Mesothelial cell of epicardium (in vitro differentiated cells): Measurements from ENCODE around the gene CRHBP. TPM values are rescaled to one million over a fixed set of nuclear protein-coding genes. Genes with fewer than 3 reads are reported as not detected.

Experiments
- DNase-seq, 2 experiments: peaks; one replicate each; pipeline ENCODE4 v3.0.0; 2021; ENCODE audit warnings: low spot score in 2 of 2; ENCODE audit not compliant: unreplicated experiment in 2 of 2
- H3K27ac Mint-ChIP-seq: 2 replicates; pipeline ENCODE4 v1.8.0; 2021; ENCODE audit warnings: mixed read lengths
- H3K27me3 Mint-ChIP-seq: 2 replicates; pipeline ENCODE4 v1.8.0; 2021; ENCODE audit warnings: low read depth, mixed read lengths
- H3K36me3 Mint-ChIP-seq: 2 replicates; pipeline ENCODE4 v1.8.0; 2021; ENCODE audit warnings: mixed read lengths
- H3K4me1 Mint-ChIP-seq: 2 replicates; pipeline ENCODE4 v1.8.0; 2021; ENCODE audit warnings: mixed read lengths
- H3K4me3 Mint-ChIP-seq: 2 replicates; pipeline ENCODE4 v1.8.0; 2021; ENCODE audit warnings: mild to moderate bottlenecking, moderate library complexity, mixed read lengths
- H3K9me3 Mint-ChIP-seq: 2 replicates; pipeline ENCODE4 v1.8.0; 2021; ENCODE audit warnings: mixed read lengths
- total RNA-seq: library from RNA; stranded (reverse); gene quantifications from 3 replicates; pipeline ENCODE4 v1.2.1, GENCODE V29; 2021
- TF ChIP-seq, protein P1 (sequence below): fragments of 200-600 bp; sonication (generic); IDR thresholded peaks from one replicate; pipeline ENCODE4 v1.5.0; 2021; ENCODE audit warnings: antibody characterized with exemption; ENCODE audit not compliant: unreplicated experiment

Gene CRHBP
- total RNA-seq, 1 donor from 2014 or later, result 10.7 TPM

DNA sequence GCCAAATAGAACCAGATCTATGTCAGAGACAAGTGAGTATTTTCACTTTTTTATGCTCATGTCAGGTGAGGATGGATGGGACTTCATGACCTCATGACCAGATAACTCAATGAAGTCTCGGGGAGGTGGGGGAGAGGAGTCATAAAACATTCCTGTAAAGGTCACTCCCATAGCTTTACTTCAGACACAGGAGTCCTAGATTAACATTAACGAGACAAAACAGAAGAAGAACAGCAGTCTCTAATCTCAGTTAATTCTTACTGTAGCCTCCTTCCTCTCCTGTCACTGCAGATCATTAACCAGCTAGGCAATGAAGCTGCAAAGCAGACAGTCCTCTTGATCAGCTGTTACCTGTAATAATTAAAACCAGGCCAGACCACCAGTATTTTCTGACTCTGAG is 11.2 kb downstream of the CRHBP start:
- Mint-ChIP-seq H3K4me3 (no peak overlapping the region), H3K4me1 (peaks cover 27% of the 10 kb centered on the region), H3K27ac (no peak overlapping the region), H3K27me3 (no peaks in the 10 kb centered on the region), H3K36me3 (no peaks in the 10 kb centered on the region), H3K9me3 (no peaks in the 10 kb centered on the region)
- TF ChIP-seq, protein P1, sequence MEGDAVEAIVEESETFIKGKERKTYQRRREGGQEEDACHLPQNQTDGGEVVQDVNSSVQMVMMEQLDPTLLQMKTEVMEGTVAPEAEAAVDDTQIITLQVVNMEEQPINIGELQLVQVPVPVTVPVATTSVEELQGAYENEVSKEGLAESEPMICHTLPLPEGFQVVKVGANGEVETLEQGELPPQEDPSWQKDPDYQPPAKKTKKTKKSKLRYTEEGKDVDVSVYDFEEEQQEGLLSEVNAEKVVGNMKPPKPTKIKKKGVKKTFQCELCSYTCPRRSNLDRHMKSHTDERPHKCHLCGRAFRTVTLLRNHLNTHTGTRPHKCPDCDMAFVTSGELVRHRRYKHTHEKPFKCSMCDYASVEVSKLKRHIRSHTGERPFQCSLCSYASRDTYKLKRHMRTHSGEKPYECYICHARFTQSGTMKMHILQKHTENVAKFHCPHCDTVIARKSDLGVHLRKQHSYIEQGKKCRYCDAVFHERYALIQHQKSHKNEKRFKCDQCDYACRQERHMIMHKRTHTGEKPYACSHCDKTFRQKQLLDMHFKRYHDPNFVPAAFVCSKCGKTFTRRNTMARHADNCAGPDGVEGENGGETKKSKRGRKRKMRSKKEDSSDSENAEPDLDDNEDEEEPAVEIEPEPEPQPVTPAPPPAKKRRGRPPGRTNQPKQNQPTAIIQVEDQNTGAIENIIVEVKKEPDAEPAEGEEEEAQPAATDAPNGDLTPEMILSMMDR, result no peak
- no peak for DNase-seq

DNA sequence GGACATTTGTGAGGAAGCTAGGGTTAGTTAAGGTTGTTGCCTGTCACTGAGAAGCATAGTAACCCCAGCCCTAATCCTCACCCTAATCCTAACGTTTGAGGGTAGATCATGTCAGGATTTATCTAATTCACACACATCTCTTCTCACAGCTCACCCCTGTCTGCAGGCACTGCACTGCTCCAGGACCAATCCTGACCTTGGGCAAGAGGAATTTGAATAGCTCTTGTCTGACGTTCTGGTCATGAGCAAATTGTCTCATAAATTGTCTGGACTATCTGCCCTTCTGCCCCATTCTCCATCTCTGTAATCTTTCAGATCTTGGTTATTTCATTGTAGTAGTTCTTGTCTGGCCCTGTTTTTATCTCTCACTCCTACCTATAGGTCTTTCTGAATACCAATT is 18.7 kb downstream of the CRHBP start:
- Mint-ChIP-seq H3K27me3 (no peaks in the 10 kb centered on the region), H3K9me3 (no peaks in the 10 kb centered on the region), H3K4me3 (no peak overlapping the region), H3K27ac (peak overlapping the region; percentile 3), H3K36me3 (no peaks in the 10 kb centered on the region), H3K4me1 (peaks cover 26% of the 10 kb centered on the region)
- TF ChIP-seq, protein P1, result no peak
- DNase-seq, result no peak

DNA sequence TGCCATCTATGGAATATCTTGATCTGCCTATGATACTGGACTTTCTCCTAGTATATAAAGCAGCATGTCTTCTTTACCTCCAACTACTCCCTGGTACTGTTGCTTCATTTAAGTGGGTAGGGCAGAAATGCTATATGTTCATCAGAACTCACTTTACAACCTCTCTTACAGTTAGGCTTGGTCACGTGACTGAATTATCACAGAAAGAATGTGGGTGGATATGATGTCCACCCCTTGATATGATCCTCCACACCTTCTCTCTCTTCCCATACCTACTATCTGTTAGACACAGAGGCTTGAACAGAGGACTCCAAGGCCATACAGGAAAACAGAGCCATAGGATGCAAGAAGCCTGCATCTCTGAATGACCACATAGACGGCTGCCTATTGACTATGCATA is 19.8 kb downstream of the CRHBP start:
- Mint-ChIP-seq H3K36me3 (no peaks in the 10 kb centered on the region), H3K27me3 (no peaks in the 10 kb centered on the region), H3K4me1 (peaks cover 26% of the 10 kb centered on the region), H3K27ac (peak overlapping the region; percentile 27), H3K9me3 (no peaks in the 10 kb centered on the region), H3K4me3 (no peak overlapping the region)
- no peak for DNase-seq
- TF ChIP-seq, protein P1, result no peak

DNA sequence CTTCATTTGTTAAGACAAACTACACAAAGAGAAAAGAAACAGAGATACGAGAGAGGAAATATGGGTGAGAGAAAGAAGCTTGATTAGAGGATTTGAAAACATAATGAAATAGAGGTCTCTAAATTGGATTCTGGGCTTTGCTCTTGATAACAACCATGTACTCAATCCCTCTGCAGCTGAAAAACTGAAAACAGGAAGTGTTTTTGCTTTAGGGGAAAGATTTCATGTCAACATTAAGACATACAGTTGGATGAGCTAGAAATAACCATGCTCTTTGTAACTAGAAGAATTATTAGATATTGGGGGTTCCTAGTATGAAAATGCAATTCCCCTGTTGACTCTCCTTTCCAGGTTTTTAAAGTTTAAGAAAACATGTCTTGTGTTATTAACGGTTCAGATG is 21.9 kb downstream of the CRHBP start:
- TF ChIP-seq, protein P1, result no peak

DNA sequence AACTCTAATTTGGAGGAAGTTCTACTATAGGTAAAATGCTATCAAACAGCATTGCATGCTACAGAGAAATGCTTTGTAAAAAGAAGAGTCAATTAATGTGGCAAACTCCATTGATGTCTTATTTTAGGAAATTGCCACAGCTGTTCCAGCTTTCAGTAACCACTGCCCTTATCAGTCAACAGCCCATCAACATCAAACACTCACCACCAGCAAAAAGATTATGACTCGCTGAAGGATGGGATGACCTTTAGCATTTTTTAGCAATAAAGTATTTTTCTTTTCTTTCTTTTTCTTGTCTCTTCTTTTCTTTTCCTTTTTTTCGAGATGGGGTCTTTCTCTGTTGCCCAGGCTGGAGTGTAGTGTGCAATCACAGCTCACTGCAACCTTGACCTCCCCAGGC is 26.0 kb downstream of the CRHBP start:
- Mint-ChIP-seq H3K4me1 (peaks cover 8% of the 10 kb centered on the region), H3K9me3 (no peaks in the 10 kb centered on the region), H3K27me3 (no peaks in the 10 kb centered on the region), H3K36me3 (no peaks in the 10 kb centered on the region), H3K4me3 (no peak overlapping the region), H3K27ac (no peak overlapping the region)
- no peak for DNase-seq
- TF ChIP-seq, protein P1, result no peak

More for the DNA sequence above, 21.9 kb downstream of the CRHBP start:
- Mint-ChIP-seq H3K9me3 (no peaks in the 10 kb centered on the region), H3K4me1 (peaks cover 26% of the 10 kb centered on the region), H3K36me3 (no peaks in the 10 kb centered on the region), H3K27me3 (no peaks in the 10 kb centered on the region), H3K4me3 (no peak overlapping the region), H3K27ac (no peak overlapping the region)
- DNase-seq, result no peak

DNA sequence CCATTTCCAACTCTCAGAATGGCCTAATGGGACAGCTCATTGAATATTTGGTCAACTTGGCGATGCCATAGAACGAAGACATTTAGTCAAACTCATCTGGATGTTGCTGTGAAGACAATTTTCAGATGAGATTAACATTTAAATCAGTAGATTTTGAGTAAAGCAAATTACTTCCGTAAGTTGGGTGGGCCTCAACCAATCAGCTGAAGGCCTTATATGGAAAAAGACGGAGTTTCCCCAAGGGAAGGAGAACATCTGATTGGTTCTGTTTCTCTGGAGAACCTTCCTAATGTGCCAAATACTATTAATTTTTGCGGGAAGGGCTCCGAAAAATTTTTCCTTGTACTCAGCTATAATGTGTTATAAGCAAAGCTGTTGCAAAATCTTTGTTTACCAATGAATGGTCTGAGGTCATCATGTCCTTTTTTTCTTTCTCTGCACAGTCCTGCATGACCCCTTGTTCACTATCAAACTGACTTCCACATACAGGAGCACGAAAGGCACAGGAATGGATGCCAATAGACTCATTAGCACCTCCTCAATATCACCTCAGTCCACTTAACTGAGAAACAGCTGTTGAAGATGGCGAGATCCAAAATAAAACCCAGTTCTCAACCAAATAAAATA is 27.8 kb downstream of the CRHBP start:
- DNase-seq, result no peak
- Mint-ChIP-seq H3K9me3 (no peaks in the 10 kb centered on the region), H3K4me1 (no peaks in the 10 kb centered on the region), H3K4me3 (no peak overlapping the region), H3K36me3 (no peaks in the 10 kb centered on the region), H3K27ac (no peak overlapping the region), H3K27me3 (no peaks in the 10 kb centered on the region)
- TF ChIP-seq, protein P1, result no peak
